Effector memory CD8-positive, alpha-beta T cell (primary cell): ENCODE measurements around the gene PKHD1.

Experiments used
- ATAC-seq: fragments of 150-1000 bp; cut with Tn5 transposase; replicated peaks from 2 replicates; pipeline ENCODE4 v1.10.0; 2021; ENCODE audit warnings: mild to moderate bottlenecking, moderate library complexity
- DNase-seq, 3 experiments: peaks; one replicate each; pipeline ENCODE4 v3.0.0; 2021
- H3K27ac Mint-ChIP-seq, 2 donors: one replicate each; pipeline ENCODE4 v1.8.0; 2022; ENCODE audit warnings: mild to moderate bottlenecking in 2 of 2, mixed read lengths in 2 of 2, moderate library complexity in 2 of 2
- H3K27me3 Mint-ChIP-seq, 2 donors: one replicate each; pipeline ENCODE4 v1.8.0; 2022; ENCODE audit warnings: mixed read lengths in 2 of 2
- H3K36me3 Mint-ChIP-seq: one replicate; pipeline ENCODE4 v1.8.0; 2022; ENCODE audit warnings: mild to moderate bottlenecking, moderate library complexity, mixed read lengths; ENCODE audit not compliant: insufficient read depth
- H3K4me1 Mint-ChIP-seq, 2 donors: one replicate each; pipeline ENCODE4 v1.8.0; 2022; ENCODE audit warnings: low read depth in 2 of 2, mixed read lengths in 2 of 2
- H3K4me3 Mint-ChIP-seq, 2 donors: one replicate each; pipeline ENCODE4 v1.8.0; 2022; ENCODE audit warnings: mild to moderate bottlenecking in 2 of 2, mixed read lengths in 2 of 2, moderate library complexity in 2 of 2
- H3K9me3 Mint-ChIP-seq, 2 donors: one replicate each; pipeline ENCODE4 v1.8.0; 2022; ENCODE audit warnings: mixed read lengths in 2 of 2

PKHD1 gene

GRCh38 chr6:51839726-51840374 lies 247.6 kb downstream of the PKHD1 start:
- Mint-ChIP-seq H3K27me3 (no peaks in the 10 kb centered on the region), H3K9me3 (no peaks in the 10 kb centered on the region), H3K4me3 (no peak overlapping the region), H3K4me1 (no peaks in the 10 kb centered on the region), H3K27ac (no peak overlapping the region), H3K36me3 (no peaks in the 10 kb centered on the region)
- DNase-seq (no peak), ATAC-seq (no peak)

GRCh38 chr6:51830666-51831065 lies 256.7 kb downstream of the PKHD1 start:
- ATAC-seq (no peak), DNase-seq (no peak)
- no peaks in the 10 kb centered on the region for H3K36me3 Mint-ChIP-seq
- H3K9me3 Mint-ChIP-seq: peaks cover 4 to 7% of the 10 kb centered on the region in 2 donors
- no peaks in the 10 kb centered on the region for H3K27me3 Mint-ChIP-seq
- no peaks in the 10 kb centered on the region for H3K4me1 Mint-ChIP-seq
- H3K4me3 Mint-ChIP-seq: no peak overlapping the region
- H3K27ac Mint-ChIP-seq: no peak overlapping the region

- no peaks in the 10 kb centered on the region for H3K36me3 Mint-ChIP-seq
Measured at GRCh38 chr6:51827580-51827979, 259.8 kb downstream of the PKHD1 start.

GRCh38 chr6:51824940-51825339 lies 262.5 kb downstream of the PKHD1 start:
- ATAC-seq (no peak), DNase-seq (no peak)
- Mint-ChIP-seq H3K27me3 (no peaks in the 10 kb centered on the region), H3K4me1 (no peaks in the 10 kb centered on the region), H3K27ac (no peak overlapping the region), H3K9me3 (peaks cover 7% of the 10 kb centered on the region in 2 donors), H3K4me3 (no peak overlapping the region), H3K36me3 (no peaks in the 10 kb centered on the region)

More at GRCh38 chr6:51827580-51827979, 259.8 kb downstream of the PKHD1 start:
- Mint-ChIP-seq H3K9me3 (peaks cover 4 to 7% of the 10 kb centered on the region in 2 donors), H3K27ac (no peak overlapping the region), H3K4me3 (no peak overlapping the region), H3K27me3 (no peaks in the 10 kb centered on the region), H3K4me1 (no peaks in the 10 kb centered on the region)
- no peak for ATAC-seq
- no peak for DNase-seq

GRCh38 chr6:51820555-51820954 lies 266.9 kb downstream of the PKHD1 start:
- H3K27me3 Mint-ChIP-seq: no peaks in the 10 kb centered on the region
- H3K36me3 Mint-ChIP-seq: no peaks in the 10 kb centered on the region
- no peak overlapping the region for H3K4me3 Mint-ChIP-seq
- no peaks in the 10 kb centered on the region for H3K4me1 Mint-ChIP-seq
- DNase-seq (no peak), ATAC-seq (no peak)
- H3K9me3 Mint-ChIP-seq: peaks cover 0 to 2% of the 10 kb centered on the region in 2 donors
- H3K27ac Mint-ChIP-seq: no peak overlapping the region

- Mint-ChIP-seq H3K4me1 (no peaks in the 10 kb centered on the region), H3K36me3 (no peaks in the 10 kb centered on the region), H3K27ac (no peak overlapping the region), H3K4me3 (no peak overlapping the region), H3K9me3 (peaks cover 0 to 4% of the 10 kb centered on the region in 2 donors), H3K27me3 (no peaks in the 10 kb centered on the region)
- no peak for DNase-seq
- ATAC-seq: no peak
Measured at GRCh38 chr6:51818520-51819022, 268.8 kb downstream of the PKHD1 start.

- Mint-ChIP-seq H3K4me1 (no peaks in the 10 kb centered on the region), H3K4me3 (no peak overlapping the region), H3K36me3 (no peaks in the 10 kb centered on the region), H3K27me3 (no peaks in the 10 kb centered on the region), H3K27ac (no peak overlapping the region), H3K9me3 (peaks cover 0 to 4% of the 10 kb centered on the region in 2 donors)
- DNase-seq: no peak
- ATAC-seq: no peak
Measured at GRCh38 chr6:51817832-51818231, 269.6 kb downstream of the PKHD1 start.

GRCh38 chr6:51814418-51814817 lies 273.0 kb downstream of the PKHD1 start:
- H3K4me3 Mint-ChIP-seq: no peak overlapping the region
- no peaks in the 10 kb centered on the region for H3K4me1 Mint-ChIP-seq
- ATAC-seq (no peak), DNase-seq (no peak)
- no peaks in the 10 kb centered on the region for H3K36me3 Mint-ChIP-seq
- H3K9me3 Mint-ChIP-seq: peaks cover 0 to 3% of the 10 kb centered on the region in 2 donors
- no peaks in the 10 kb centered on the region for H3K27me3 Mint-ChIP-seq
- no peak overlapping the region for H3K27ac Mint-ChIP-seq

GRCh38 chr6:51813904-51814303 lies 273.5 kb downstream of the PKHD1 start:
- H3K27ac Mint-ChIP-seq: no peak overlapping the region
- no peak for ATAC-seq
- no peak overlapping the region for H3K4me3 Mint-ChIP-seq
- no peaks in the 10 kb centered on the region for H3K27me3 Mint-ChIP-seq
- no peaks in the 10 kb centered on the region for H3K4me1 Mint-ChIP-seq
- H3K9me3 Mint-ChIP-seq: peaks cover 0 to 3% of the 10 kb centered on the region in 2 donors
- no peaks in the 10 kb centered on the region for H3K36me3 Mint-ChIP-seq
- no peak for DNase-seq

GRCh38 chr6:51812231-51812630 lies 275.2 kb downstream of the PKHD1 start:
- H3K4me3 Mint-ChIP-seq: no peak overlapping the region
- H3K9me3 Mint-ChIP-seq: peaks cover 0 to 6% of the 10 kb centered on the region in 2 donors
- no peaks in the 10 kb centered on the region for H3K36me3 Mint-ChIP-seq
- no peaks in the 10 kb centered on the region for H3K4me1 Mint-ChIP-seq
- no peak for DNase-seq
- H3K27me3 Mint-ChIP-seq: no peaks in the 10 kb centered on the region
- no peak overlapping the region for H3K27ac Mint-ChIP-seq
- no peak for ATAC-seq

- no peak for DNase-seq
- Mint-ChIP-seq H3K4me3 (no peak overlapping the region), H3K9me3 (peaks cover 8 to 11% of the 10 kb centered on the region in 2 donors), H3K27me3 (no peaks in the 10 kb centered on the region), H3K36me3 (no peaks in the 10 kb centered on the region), H3K4me1 (no peaks in the 10 kb centered on the region), H3K27ac (no peak overlapping the region)
- no peak for ATAC-seq
Measured at GRCh38 chr6:51805517-51805916, 281.9 kb downstream of the PKHD1 start.

GRCh38 chr6:51800603-51801002 lies 286.8 kb downstream of the PKHD1 start:
- Mint-ChIP-seq H3K27me3 (no peaks in the 10 kb centered on the region), H3K36me3 (no peaks in the 10 kb centered on the region), H3K4me3 (no peak overlapping the region), H3K27ac (no peak overlapping the region), H3K4me1 (no peaks in the 10 kb centered on the region), H3K9me3 (peaks cover 7 to 15% of the 10 kb centered on the region in 2 donors)
- DNase-seq (no peak), ATAC-seq (no peak)

- Mint-ChIP-seq H3K4me1 (no peaks in the 10 kb centered on the region), H3K27me3 (no peaks in the 10 kb centered on the region), H3K9me3 (peaks cover 8 to 21% of the 10 kb centered on the region in 2 donors), H3K4me3 (no peak overlapping the region), H3K36me3 (no peaks in the 10 kb centered on the region), H3K27ac (no peak overlapping the region)
- ATAC-seq (no peak), DNase-seq (no peak)
Measured at GRCh38 chr6:51793393-51793792, 294.0 kb downstream of the PKHD1 start.

- Mint-ChIP-seq H3K27me3 (no peaks in the 10 kb centered on the region), H3K9me3 (peaks cover 7 to 21% of the 10 kb centered on the region in 2 donors), H3K27ac (no peak overlapping the region), H3K36me3 (no peaks in the 10 kb centered on the region), H3K4me3 (no peak overlapping the region), H3K4me1 (no peaks in the 10 kb centered on the region)
- DNase-seq (no peak), ATAC-seq (no peak)
Measured at GRCh38 chr6:51792273-51793030, 295.0 kb downstream of the PKHD1 start.
